Measurements from ENCODE around the gene ANO4.

- TF ChIP-seq CTCF (IDR thresholded peaks at IDR 0.05) = no peak
- no peak for TF ChIP-seq POLR2AphosphoS5 (IDR thresholded peaks at IDR 0.05)
Measured at GRCh38 chr12:101021911-101022388, 227.4 kb downstream of the ANO4 start.

All from stomach (tissue), 4 donors.